HEK293 (cell line): ENCODE results near the gene PRKAG2.

Experiments used
- CTCF ChIA-PET: fragments of 350-600 bp; formaldehyde crosslinking; extraction: SDS; loops from one replicate; lab custom pipeline; 2021; ENCODE audit warnings: antibody characterized with exemption; lab: Yijun Ruan, JAX
- POLR2A ChIA-PET: fragments of 300-600 bp; formaldehyde crosslinking; extraction: SDS; loops from one replicate; lab custom pipeline; 2020; ENCODE audit warnings: antibody characterized with exemption, inconsistent platforms; lab: Yijun Ruan, JAX
- H3K27ac ChIP-seq: fragments of 200-500 bp; sonication (Bioruptor generic); 2 replicates; pipeline ENCODE4 v1.5.1; 2014; ENCODE audit warnings: low read depth, low read length, control low read depth, inconsistent platforms; ENCODE audit errors: extremely low read depth
- H3K36me3 ChIP-seq, 2 experiments: fragments of 200-500 bp in 1 of 2; sonication (Bioruptor generic) in 1 of 2; 1 replicate in 1 of 2; 2 replicates in 1 of 2; pipeline ENCODE4 v1.5.1; 2014 to 2017; ENCODE audit warnings: inconsistent platforms in 2 of 2, low read length in 2 of 2; ENCODE audit not compliant: control insufficient read depth in 2 of 2, insufficient read depth in 1 of 2
- H3K4me1 ChIP-seq: fragments of 200-500 bp; sonication (Bioruptor generic); 2 replicates; pipeline ENCODE4 v1.5.1; 2014; ENCODE audit warnings: mild to moderate bottlenecking, low read length, inconsistent platforms; ENCODE audit not compliant: control insufficient read depth, insufficient read depth
- H3K4me3 ChIP-seq: 2 replicates; pipeline ENCODE4 v1.5.1; 2011; ENCODE audit warnings: low read depth, mild to moderate bottlenecking, control low read depth, low read length, moderate library complexity
- H3K9me3 ChIP-seq: fragments of 200-500 bp; sonication (Bioruptor generic); 2 replicates; pipeline ENCODE4 v1.5.1; 2014; ENCODE audit warnings: low read depth, low read length, inconsistent platforms; ENCODE audit not compliant: control insufficient read depth, insufficient read depth
- GLIS1 ChIP-seq: fragments of 450-650 bp; formaldehyde crosslinking; IDR thresholded peaks from 2 replicates; pipeline ENCODE4 v1.5.1; 2016; ENCODE audit warnings: missing biosample characterization, missing genetic modification characterization
- HOXC10 ChIP-seq: sonication (generic); formaldehyde crosslinking; IDR thresholded peaks from 2 replicates; pipeline ENCODE4 v1.8.1; 2023; ENCODE audit warnings: mild to moderate bottlenecking, missing genetic modification reagents
- HOXD13 ChIP-seq: sonication (generic); formaldehyde crosslinking; IDR thresholded peaks from 2 replicates; pipeline ENCODE4 v1.8.0; 2022; ENCODE audit warnings: missing genetic modification reagents, borderline replicate concordance
- KLF8 ChIP-seq: fragments of 450-650 bp; formaldehyde crosslinking; IDR thresholded peaks from 2 replicates; pipeline ENCODE4 v1.5.1; 2016; ENCODE audit warnings: missing biosample characterization, missing genetic modification characterization
- KLF9 ChIP-seq: fragments of 450-650 bp; formaldehyde crosslinking; IDR thresholded peaks from 2 replicates; pipeline ENCODE4 v1.5.1; 2016; ENCODE audit warnings: missing biosample characterization, missing genetic modification characterization, low read depth
- SP7 ChIP-seq: fragments of 450-650 bp; formaldehyde crosslinking; IDR thresholded peaks from 2 replicates; pipeline ENCODE4 v1.5.1; 2016; ENCODE audit warnings: missing biosample characterization, missing genetic modification characterization
- ZBTB21 ChIP-seq: fragments of 450-650 bp; formaldehyde crosslinking; IDR thresholded peaks from 2 replicates; pipeline ENCODE4 v1.5.1; 2017; ENCODE audit warnings: missing biosample characterization, missing genetic modification characterization
- ZFHX2 ChIP-seq: fragments of 450-650 bp; formaldehyde crosslinking; conservative IDR thresholded peaks from 2 replicates; pipeline ENCODE4 v1.5.1; 2016; ENCODE audit warnings: missing biosample characterization, missing genetic modification characterization
- ZFP69B ChIP-seq: fragments of 450-650 bp; formaldehyde crosslinking; IDR thresholded peaks from 2 replicates; pipeline ENCODE4 v1.5.1; 2016; ENCODE audit warnings: missing biosample characterization, missing genetic modification characterization
- ZNF184 ChIP-seq: fragments of 450-650 bp; IDR thresholded peaks from 2 replicates; pipeline ENCODE4 v1.5.1; 2018; ENCODE audit warnings: missing biosample characterization, mild to moderate bottlenecking, missing genetic modification characterization
- ZNF223 ChIP-seq: fragments of 450-650 bp; formaldehyde crosslinking; IDR thresholded peaks from 2 replicates; pipeline ENCODE4 v1.5.1; 2016; ENCODE audit warnings: missing biosample characterization, missing genetic modification characterization
- ZNF335 ChIP-seq: fragments of 450-650 bp; formaldehyde crosslinking; conservative IDR thresholded peaks from 2 replicates; pipeline ENCODE4 v1.5.1; 2016; ENCODE audit warnings: missing biosample characterization, missing genetic modification characterization
- ZNF549 ChIP-seq: fragments of 450-650 bp; IDR thresholded peaks from 2 replicates; pipeline ENCODE4 v1.5.1; 2018; ENCODE audit warnings: missing biosample characterization, missing genetic modification characterization, mild to moderate bottlenecking, inconsistent platforms, moderate library complexity
- ZNF585B ChIP-seq: fragments of 450-650 bp; formaldehyde crosslinking; IDR thresholded peaks from 2 replicates; pipeline ENCODE4 v1.5.1; 2016; ENCODE audit warnings: missing biosample characterization, missing genetic modification characterization
- ZNF621 ChIP-seq: fragments of 450-650 bp; formaldehyde crosslinking; IDR thresholded peaks from 2 replicates; pipeline ENCODE4 v1.5.1; 2017; ENCODE audit warnings: missing biosample characterization, missing genetic modification characterization
- ZNF670 ChIP-seq: fragments of 450-650 bp; formaldehyde crosslinking; IDR thresholded peaks from 2 replicates; pipeline ENCODE4 v1.5.1; 2016; ENCODE audit warnings: missing biosample characterization, missing genetic modification characterization, low read depth
- ZNF747 ChIP-seq: fragments of 450-650 bp; formaldehyde crosslinking; IDR thresholded peaks from 2 replicates; pipeline ENCODE4 v1.5.1; 2016; ENCODE audit warnings: missing biosample characterization, missing genetic modification characterization
- ZNF76 ChIP-seq: fragments of 450-650 bp; formaldehyde crosslinking; IDR thresholded peaks from 2 replicates; pipeline ENCODE4; 2016; ENCODE audit warnings: low read depth, missing biosample characterization, missing genetic modification characterization, borderline replicate concordance
- ZSCAN16 ChIP-seq: fragments of 450-650 bp; formaldehyde crosslinking; IDR thresholded peaks from 2 replicates; pipeline ENCODE4 v1.5.1; 2016; ENCODE audit warnings: missing biosample characterization, missing genetic modification characterization
- ZXDB ChIP-seq: fragments of 450-650 bp; formaldehyde crosslinking; IDR thresholded peaks from 2 replicates; pipeline ENCODE4 v1.5.1; 2016; ENCODE audit warnings: missing biosample characterization, missing genetic modification characterization
- TF ChIP-seq, protein P1 (sequence below): fragments of 450-650 bp; formaldehyde crosslinking; IDR thresholded peaks from 2 replicates; pipeline ENCODE4 v1.5.1; 2016; ENCODE audit warnings: missing biosample characterization, missing genetic modification characterization
- TF ChIP-seq, protein P2 (sequence below): fragments of 450-650 bp; formaldehyde crosslinking; optimal IDR thresholded peaks from 2 replicates; pipeline ENCODE3; 2016; ENCODE audit warnings: missing biosample characterization, mild to moderate bottlenecking, missing genetic modification characterization
- TF ChIP-seq, protein P3 (sequence below): fragments of 450-650 bp; formaldehyde crosslinking; IDR thresholded peaks from 2 replicates; pipeline ENCODE4 v1.5.1; 2016; ENCODE audit warnings: missing biosample characterization, missing genetic modification characterization, borderline replicate concordance

Gene PRKAG2

DNA sequence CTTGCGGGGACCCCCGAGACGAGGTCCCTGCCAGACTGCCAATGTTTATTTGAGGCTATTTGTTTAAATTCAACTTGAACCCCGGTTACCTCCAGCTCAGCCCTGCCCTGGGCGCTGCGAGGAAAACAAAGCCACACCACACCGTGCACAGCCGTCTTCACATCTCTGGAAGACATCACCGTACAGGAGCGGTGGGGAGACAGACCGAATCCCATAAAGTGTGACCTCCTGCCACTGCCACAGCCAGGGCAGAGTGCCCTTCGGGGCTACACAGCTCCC, 40.0 kb downstream of the PRKAG2 start:
- Histone ChIP-seq H3K36me3 (no peaks in the 10 kb centered on the region), H3K27ac (no peak overlapping the region), H3K9me3 (no peaks in the 10 kb centered on the region), H3K4me3 (no peak overlapping the region), H3K4me1 (no peaks in the 10 kb centered on the region)
- no peak for TF ChIP-seq HOXD13
- TF ChIP-seq SP7 (tag by site-specific recombination): no peak
- TF ChIP-seq, protein P1, sequence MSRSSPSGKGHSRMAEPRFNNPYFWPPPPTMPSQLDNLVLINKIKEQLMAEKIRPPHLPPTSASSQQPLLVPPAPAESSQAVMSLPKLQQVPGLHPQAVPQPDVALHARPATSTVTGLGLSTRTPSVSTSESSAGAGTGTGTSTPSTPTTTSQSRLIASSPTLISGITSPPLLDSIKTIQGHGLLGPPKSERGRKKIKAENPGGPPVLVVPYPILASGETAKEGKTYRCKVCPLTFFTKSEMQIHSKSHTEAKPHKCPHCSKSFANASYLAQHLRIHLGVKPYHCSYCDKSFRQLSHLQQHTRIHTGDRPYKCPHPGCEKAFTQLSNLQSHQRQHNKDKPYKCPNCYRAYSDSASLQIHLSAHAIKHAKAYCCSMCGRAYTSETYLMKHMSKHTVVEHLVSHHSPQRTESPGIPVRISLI (tag by site-specific recombination): no peak
- TF ChIP-seq ZNF585B (tag by site-specific recombination): no peak
- no peak for TF ChIP-seq ZBTB21 (tag by site-specific recombination)
- no peak for TF ChIP-seq ZNF223
- no peak for TF ChIP-seq ZNF621 (tag by site-specific recombination)
- TF ChIP-seq KLF8 (tag by site-specific recombination): no peak
- TF ChIP-seq ZNF76 (tag by site-specific recombination): no peak
- no peak for TF ChIP-seq ZNF184 (tag by site-specific recombination)
- TF ChIP-seq, protein P2, sequence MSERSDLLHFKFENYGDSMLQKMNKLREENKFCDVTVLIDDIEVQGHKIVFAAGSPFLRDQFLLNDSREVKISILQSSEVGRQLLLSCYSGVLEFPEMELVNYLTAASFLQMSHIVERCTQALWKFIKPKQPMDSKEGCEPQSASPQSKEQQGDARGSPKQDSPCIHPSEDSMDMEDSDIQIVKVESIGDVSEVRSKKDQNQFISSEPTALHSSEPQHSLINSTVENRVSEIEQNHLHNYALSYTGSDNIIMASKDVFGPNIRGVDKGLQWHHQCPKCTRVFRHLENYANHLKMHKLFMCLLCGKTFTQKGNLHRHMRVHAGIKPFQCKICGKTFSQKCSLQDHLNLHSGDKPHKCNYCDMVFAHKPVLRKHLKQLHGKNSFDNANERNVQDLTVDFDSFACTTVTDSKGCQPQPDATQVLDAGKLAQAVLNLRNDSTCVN (tag by site-specific recombination): no peak
- TF ChIP-seq ZNF549 (tag by site-specific recombination): no peak
- no peak for TF ChIP-seq ZNF670 (tag by site-specific recombination)
- TF ChIP-seq ZSCAN16 (tag by site-specific recombination): no peak
- TF ChIP-seq ZNF335 (tag by site-specific recombination): no peak
- no peak for TF ChIP-seq GLIS1 (tag by site-specific recombination)
- no peak for TF ChIP-seq ZNF747 (tag by site-specific recombination)
- no peak for TF ChIP-seq KLF9 (tag by site-specific recombination)
- POLR2A ChIA-PET: no interaction called here
- CTCF ChIA-PET: no interaction called here

DNA sequence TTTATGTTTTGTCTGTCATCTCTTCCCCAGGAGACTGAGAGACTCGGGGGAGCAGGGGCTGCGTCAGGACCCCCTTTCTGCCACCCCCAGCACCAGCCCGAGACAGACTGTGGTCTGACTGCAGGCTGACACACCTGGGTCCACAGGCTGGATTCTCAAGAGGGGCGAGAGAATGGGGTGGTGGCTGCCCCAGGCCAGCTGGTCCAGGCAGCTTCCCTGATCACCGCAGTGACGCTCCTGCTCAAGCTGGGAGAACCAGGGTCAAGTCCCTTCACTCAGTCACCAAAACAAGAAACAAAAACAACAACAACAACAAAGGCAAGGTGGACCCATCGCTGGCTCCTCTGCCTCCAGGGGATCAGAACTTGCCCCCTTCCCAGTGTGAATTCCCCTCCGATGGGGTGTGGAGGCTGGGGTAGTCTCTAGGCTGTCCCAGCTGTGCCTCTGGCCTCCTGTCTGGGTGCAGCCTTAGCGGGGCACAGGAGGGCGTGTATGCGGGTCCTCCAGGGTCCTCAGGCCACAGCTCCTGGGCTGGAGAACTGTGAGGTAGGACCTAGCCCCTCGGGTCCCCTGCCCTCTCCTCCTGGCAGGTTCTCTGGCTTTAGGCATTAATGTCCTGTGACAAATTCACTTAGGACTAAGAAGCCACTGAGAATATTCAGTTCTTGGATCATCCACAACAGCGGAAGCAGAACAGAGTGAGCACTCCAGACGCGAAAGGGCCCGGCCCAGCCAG, 40.6 kb downstream of the PRKAG2 start:
- no peak overlapping the region for H3K27ac ChIP-seq
- H3K4me3 ChIP-seq: no peak overlapping the region
- no peaks in the 10 kb centered on the region for H3K4me1 ChIP-seq
- H3K36me3 ChIP-seq: no peaks in the 10 kb centered on the region
- POLR2A ChIA-PET: no interaction called here
- H3K9me3 ChIP-seq: no peaks in the 10 kb centered on the region
- TF ChIP-seq ZFP69B (no peak), HOXC10 (CRISPR knock-in tag) (no peak)
- CTCF ChIA-PET: interaction anchor here (0.6 kb wide), 1 partner anchor 83 kb away, joined by 3 read pairs; no protein-coding TSS in a partner anchor

DNA sequence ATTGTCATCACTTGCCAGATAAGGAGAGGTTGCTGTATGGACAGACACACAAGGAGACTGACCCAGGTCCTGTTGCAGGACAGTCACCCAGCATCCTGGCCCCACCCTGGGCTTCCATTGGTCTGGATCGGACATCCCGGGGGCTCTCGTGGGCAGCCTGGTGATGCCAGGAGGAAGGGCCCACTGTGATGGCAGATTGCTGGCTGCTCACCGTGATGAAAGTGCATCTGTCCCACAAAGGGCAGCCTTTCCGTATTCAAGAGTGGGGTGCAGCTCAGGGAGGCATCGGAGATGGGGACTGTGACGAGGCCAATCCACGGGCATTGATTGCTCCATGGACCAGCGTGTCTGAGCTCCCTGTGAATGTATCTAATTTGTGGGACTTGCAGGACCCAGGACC, 41.3 kb downstream of the PRKAG2 start:
- POLR2A ChIA-PET: no interaction called here
- TF ChIP-seq ZXDB (tag by site-specific recombination) (no peak), ZNF621 (tag by site-specific recombination) (no peak), ZFHX2 (no peak)
- TF ChIP-seq, protein P3, sequence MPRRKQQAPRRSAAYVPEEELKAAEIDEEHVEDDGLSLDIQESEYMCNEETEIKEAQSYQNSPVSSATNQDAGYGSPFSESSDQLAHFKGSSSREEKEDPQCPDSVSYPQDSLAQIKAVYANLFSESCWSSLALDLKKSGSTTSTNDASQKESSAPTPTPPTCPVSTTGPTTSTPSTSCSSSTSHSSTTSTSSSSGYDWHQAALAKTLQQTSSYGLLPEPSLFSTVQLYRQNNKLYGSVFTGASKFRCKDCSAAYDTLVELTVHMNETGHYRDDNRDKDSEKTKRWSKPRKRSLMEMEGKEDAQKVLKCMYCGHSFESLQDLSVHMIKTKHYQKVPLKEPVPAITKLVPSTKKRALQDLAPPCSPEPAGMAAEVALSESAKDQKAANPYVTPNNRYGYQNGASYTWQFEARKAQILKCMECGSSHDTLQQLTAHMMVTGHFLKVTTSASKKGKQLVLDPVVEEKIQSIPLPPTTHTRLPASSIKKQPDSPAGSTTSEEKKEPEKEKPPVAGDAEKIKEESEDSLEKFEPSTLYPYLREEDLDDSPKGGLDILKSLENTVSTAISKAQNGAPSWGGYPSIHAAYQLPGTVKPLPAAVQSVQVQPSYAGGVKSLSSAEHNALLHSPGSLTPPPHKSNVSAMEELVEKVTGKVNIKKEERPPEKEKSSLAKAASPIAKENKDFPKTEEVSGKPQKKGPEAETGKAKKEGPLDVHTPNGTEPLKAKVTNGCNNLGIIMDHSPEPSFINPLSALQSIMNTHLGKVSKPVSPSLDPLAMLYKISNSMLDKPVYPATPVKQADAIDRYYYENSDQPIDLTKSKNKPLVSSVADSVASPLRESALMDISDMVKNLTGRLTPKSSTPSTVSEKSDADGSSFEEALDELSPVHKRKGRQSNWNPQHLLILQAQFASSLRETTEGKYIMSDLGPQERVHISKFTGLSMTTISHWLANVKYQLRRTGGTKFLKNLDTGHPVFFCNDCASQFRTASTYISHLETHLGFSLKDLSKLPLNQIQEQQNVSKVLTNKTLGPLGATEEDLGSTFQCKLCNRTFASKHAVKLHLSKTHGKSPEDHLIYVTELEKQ (tag by site-specific recombination): no peak
- CTCF ChIA-PET: interaction anchor here (0.6 kb wide), 1 partner anchor 82 kb away, joined by 3 read pairs; no protein-coding TSS in a partner anchor
- no peak overlapping the region for H3K4me3 ChIP-seq
- H3K36me3 ChIP-seq: no peaks in the 10 kb centered on the region
- H3K27ac ChIP-seq: no peak overlapping the region
- H3K4me1 ChIP-seq: no peaks in the 10 kb centered on the region
- no peaks in the 10 kb centered on the region for H3K9me3 ChIP-seq
